Neuronal stem cell (in vitro differentiated cells): ENCODE data around the gene CDH11.

ENCODE experiments used
- DNase-seq: peaks from one replicate; pipeline ENCODE4 v3.0.0-alpha.2; 2013; ENCODE audit warnings: low spot score
- H2AFZ ChIP-seq: one replicate; pipeline ENCODE4 v1.6.1; 2013; ENCODE audit warnings: mild to moderate bottlenecking, low read length, inconsistent platforms
- H2AK5ac ChIP-seq: 2 replicates; pipeline ENCODE4 v1.6.1; 2013; ENCODE audit warnings: low read depth, mild to moderate bottlenecking, inconsistent platforms, low read length, moderate library complexity, mixed read lengths
- H2BK120ac ChIP-seq: 2 replicates; pipeline ENCODE4 v1.6.1; 2013; ENCODE audit warnings: low read depth, mild to moderate bottlenecking, inconsistent platforms, low read length, moderate library complexity, mixed read lengths
- H2BK12ac ChIP-seq: one replicate; pipeline ENCODE4 v1.6.1; 2013; ENCODE audit warnings: low read length, inconsistent platforms
- H2BK15ac ChIP-seq: 2 replicates; pipeline ENCODE4 v1.6.1; 2013; ENCODE audit warnings: mild to moderate bottlenecking, low read length, inconsistent platforms, mixed read lengths
- H2BK5ac ChIP-seq: one replicate; pipeline ENCODE4 v1.6.1; 2013; ENCODE audit warnings: inconsistent platforms, mild to moderate bottlenecking, low read length, moderate library complexity
- H3K14ac ChIP-seq: one replicate; pipeline ENCODE4 v1.6.1; 2013; ENCODE audit warnings: low read length, inconsistent platforms
- H3K18ac ChIP-seq: 2 replicates; pipeline ENCODE4 v1.6.1; 2013; ENCODE audit warnings: low read length, inconsistent platforms
- H3K23ac ChIP-seq: 2 replicates; pipeline ENCODE4 v1.6.1; 2013; ENCODE audit warnings: low read depth, mild to moderate bottlenecking, mixed read lengths, low read length, inconsistent platforms; ENCODE audit not compliant: poor library complexity
- H3K27ac ChIP-seq: replicated peaks from 3 replicates; pipeline ENCODE4 v1.5.1; 2013; ENCODE audit warnings: low read length, inconsistent platforms
- H3K27me3 ChIP-seq, 3 experiments: 2 replicates each; pipeline ENCODE4 v1.6.1; 2013; ENCODE audit warnings: low read length in 3 of 3, mild to moderate bottlenecking in 2 of 3, inconsistent platforms in 1 of 3, low read depth in 1 of 3, mixed read lengths in 1 of 3, moderate library complexity in 1 of 3; ENCODE audit not compliant: control insufficient read depth in 3 of 3, insufficient read depth in 3 of 3
- H3K36me3 ChIP-seq, 2 donors: replicated peaks in 1 of 2; 2 replicates each; pipeline ENCODE4 v1.6.1; 2013; ENCODE audit warnings: low read length in 2 of 2; ENCODE audit not compliant: control insufficient read depth in 2 of 2, insufficient read depth in 2 of 2
- H3K4ac ChIP-seq: 2 replicates; pipeline ENCODE4 v1.6.1; 2013; ENCODE audit warnings: inconsistent platforms, mild to moderate bottlenecking, low read length, moderate library complexity
- H3K4me1 ChIP-seq, 2 donors: 1 replicate in 1 of 2; 2 replicates in 1 of 2; pipeline ENCODE4 v1.6.1; 2013; ENCODE audit warnings: low read length in 2 of 2, low read depth in 1 of 2; ENCODE audit not compliant: control insufficient read depth in 2 of 2, insufficient read depth in 1 of 2
- H3K4me2 ChIP-seq: one replicate; pipeline ENCODE4 v1.6.1; 2013; ENCODE audit warnings: mild to moderate bottlenecking, low read length, inconsistent platforms; ENCODE audit not compliant: insufficient read depth, poor library complexity, severe bottlenecking
- H3K4me3 ChIP-seq, 2 donors: 2 replicates each; pipeline ENCODE4 v1.5.1; 2013; ENCODE audit warnings: low read length in 2 of 2, mild to moderate bottlenecking in 2 of 2, inconsistent platforms in 1 of 2, moderate library complexity in 1 of 2
- H3K79me1 ChIP-seq: one replicate; pipeline ENCODE4 v1.6.1; 2013; ENCODE audit warnings: low read depth, mild to moderate bottlenecking, inconsistent platforms, low read length, moderate library complexity
- H3K9ac ChIP-seq: one replicate; pipeline ENCODE4 v1.6.1; 2013; ENCODE audit warnings: mild to moderate bottlenecking, low read depth, low read length, inconsistent platforms; ENCODE audit not compliant: poor library complexity
- H3K9me3 ChIP-seq, 2 donors: replicated peaks in 1 of 2; 2 replicates each; pipeline versions ENCODE3 to v1.6.1; 2013; ENCODE audit warnings: low read length in 2 of 2, mild to moderate bottlenecking in 2 of 2, inconsistent platforms in 1 of 2, low read depth in 1 of 2, mixed read lengths in 1 of 2, moderate library complexity in 1 of 2; ENCODE audit not compliant: control insufficient read depth in 2 of 2, insufficient read depth in 1 of 2
- H4K8ac ChIP-seq: one replicate; pipeline ENCODE4 v1.6.1; 2013; ENCODE audit warnings: low read depth, mild to moderate bottlenecking, inconsistent platforms, low read length, moderate library complexity
- H4K91ac ChIP-seq: one replicate; pipeline ENCODE4 v1.6.1; 2013; ENCODE audit warnings: low read length, low read depth, mild to moderate bottlenecking, inconsistent platforms; ENCODE audit not compliant: poor library complexity
- WGBS, 2 donors: extraction: QIAGEN DNeasy Blood & Tissue Kit; methylation state at CpG; one replicate each; pipeline ENCODE4 v1.1.7; 2013; ENCODE audit warnings: missing lambda C conversion rate in 2 of 2, mixed read lengths in 1 of 2; ENCODE audit not compliant: insufficient read length in 2 of 2, insufficient replicate concordance in 1 of 2; ENCODE audit errors: extremely low coverage in 2 of 2; 5-methylcytosine and 5-hydroxymethylcytosine counted together

Gene CDH11

DNA sequence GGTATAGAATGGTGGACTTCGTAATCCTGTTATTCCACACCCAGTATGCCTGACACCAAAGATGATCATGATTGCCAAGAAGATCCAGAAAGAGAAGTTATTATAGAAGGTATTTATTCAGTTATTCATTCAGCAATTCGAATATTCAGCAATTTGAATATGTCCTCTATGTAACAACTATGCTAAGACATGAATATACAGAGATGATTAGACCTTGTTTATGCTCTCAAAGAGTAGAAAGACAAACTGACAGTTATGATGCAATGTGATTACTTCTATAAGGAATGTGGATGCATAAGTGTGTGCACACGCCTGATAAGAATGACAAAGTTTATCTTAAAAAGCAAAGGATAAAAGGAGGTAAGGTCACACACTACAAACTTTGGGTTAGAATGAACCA is 218.1 kb downstream of the CDH11 start:
- Histone ChIP-seq H3K79me1 (no peaks in the 10 kb centered on the region), H2BK15ac (no peak overlapping the region), H3K9me3 (no peaks in the 10 kb centered on the region), H3K4me1 (no peaks in the 10 kb centered on the region), H3K4me3 (no peak overlapping the region), H3K18ac (no peak overlapping the region), H3K27me3 (no peaks in the 10 kb centered on the region), H4K91ac (no peak overlapping the region), H2AFZ (no peak overlapping the region), H3K14ac (no peak overlapping the region), H2BK12ac (no peak overlapping the region), H3K27ac (no peak overlapping the region), H3K36me3 (no peaks in the 10 kb centered on the region), H2BK120ac (no peak overlapping the region), H3K4me2 (no peak overlapping the region), H3K9ac (no peak overlapping the region), H3K23ac (no peak overlapping the region), H4K8ac (no peak overlapping the region), H3K4ac (no peak overlapping the region), H2AK5ac (no peak overlapping the region), H2BK5ac (no peak overlapping the region)
- no peak for DNase-seq
- WGBS, 2 donors = no CpG with 5 or more reads among the region's 3 CpGs

DNA sequence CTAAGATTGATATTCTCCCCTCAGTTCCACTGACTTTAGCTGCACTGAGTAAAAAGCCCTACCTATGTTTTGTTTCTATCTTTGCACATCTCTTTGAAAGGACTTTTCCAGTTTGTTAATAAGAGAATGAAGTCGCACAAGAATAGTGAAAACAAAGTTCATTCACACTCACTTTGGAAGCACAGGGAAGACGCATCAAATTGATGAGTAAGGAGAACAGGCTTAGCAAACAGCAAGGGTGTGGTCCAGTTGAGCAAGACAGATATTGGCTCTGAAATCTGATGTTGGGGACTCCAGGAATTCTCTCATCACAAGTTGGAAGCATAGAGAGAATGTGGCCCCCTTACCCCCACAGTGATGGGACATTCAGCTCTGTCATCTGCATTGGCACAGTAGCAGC is 221.3 kb downstream of the CDH11 start:
- no peak overlapping the region for H2BK12ac ChIP-seq
- H3K4me3 ChIP-seq = no peak overlapping the region
- no peak overlapping the region for H3K14ac ChIP-seq
- no peaks in the 10 kb centered on the region for H3K9me3 ChIP-seq
- no peak overlapping the region for H3K4ac ChIP-seq
- H3K9ac ChIP-seq = no peak overlapping the region
- no peak overlapping the region for H3K18ac ChIP-seq
- H3K23ac ChIP-seq = no peak overlapping the region
- WGBS, 2 donors = no CpG with 5 or more reads among the region's 2 CpGs
- H2BK120ac ChIP-seq = no peak overlapping the region
- H4K8ac ChIP-seq = no peak overlapping the region
- H3K36me3 ChIP-seq = no peaks in the 10 kb centered on the region
- no peak overlapping the region for H2AK5ac ChIP-seq
- H3K4me2 ChIP-seq = no peak overlapping the region
- no peak overlapping the region for H2BK15ac ChIP-seq
- no peak overlapping the region for H2AFZ ChIP-seq
- no peak overlapping the region for H3K27ac ChIP-seq
- H3K4me1 ChIP-seq = peaks cover 0 to 2% of the 10 kb centered on the region in 2 donors
- no peak overlapping the region for H4K91ac ChIP-seq
- DNase-seq = no peak
- no peaks in the 10 kb centered on the region for H3K79me1 ChIP-seq
- no peak overlapping the region for H2BK5ac ChIP-seq
- H3K27me3 ChIP-seq = no peaks in the 10 kb centered on the region

DNA sequence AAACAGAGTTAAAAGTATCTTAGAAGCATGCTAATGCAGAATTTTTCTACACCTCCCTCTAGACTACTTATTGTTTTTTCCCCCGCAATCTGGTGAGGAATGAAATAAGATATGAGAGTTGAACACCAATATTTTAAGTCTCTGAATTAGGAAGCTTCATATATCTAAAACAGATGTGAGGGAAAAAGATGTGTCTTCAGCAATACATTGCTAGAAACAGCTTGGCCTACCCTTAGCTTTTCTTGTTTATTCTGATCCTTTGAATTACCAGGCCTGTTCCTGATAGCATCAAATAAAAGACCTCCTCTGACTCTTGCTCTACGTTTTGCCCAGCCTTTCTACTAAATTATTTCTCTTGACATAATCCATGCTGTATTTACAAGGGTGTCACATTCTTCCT is 221.8 kb downstream of the CDH11 start:
- Histone ChIP-seq H4K8ac (no peak overlapping the region), H3K14ac (no peak overlapping the region), H4K91ac (no peak overlapping the region), H3K4me2 (no peak overlapping the region), H3K4me1 (peaks cover 0 to 2% of the 10 kb centered on the region in 2 donors), H2AK5ac (no peak overlapping the region), H3K36me3 (no peaks in the 10 kb centered on the region), H3K9ac (no peak overlapping the region), H2BK5ac (no peak overlapping the region), H3K23ac (no peak overlapping the region), H3K9me3 (no peaks in the 10 kb centered on the region), H2AFZ (no peak overlapping the region), H3K79me1 (no peaks in the 10 kb centered on the region), H2BK12ac (no peak overlapping the region), H3K4ac (no peak overlapping the region), H2BK15ac (no peak overlapping the region), H3K27me3 (no peaks in the 10 kb centered on the region), H3K27ac (no peak overlapping the region), H2BK120ac (no peak overlapping the region), H3K18ac (no peak overlapping the region), H3K4me3 (no peak overlapping the region)
- WGBS, 2 donors = no CpG with 5 or more reads among the region's 2 CpGs
- no peak for DNase-seq

DNA sequence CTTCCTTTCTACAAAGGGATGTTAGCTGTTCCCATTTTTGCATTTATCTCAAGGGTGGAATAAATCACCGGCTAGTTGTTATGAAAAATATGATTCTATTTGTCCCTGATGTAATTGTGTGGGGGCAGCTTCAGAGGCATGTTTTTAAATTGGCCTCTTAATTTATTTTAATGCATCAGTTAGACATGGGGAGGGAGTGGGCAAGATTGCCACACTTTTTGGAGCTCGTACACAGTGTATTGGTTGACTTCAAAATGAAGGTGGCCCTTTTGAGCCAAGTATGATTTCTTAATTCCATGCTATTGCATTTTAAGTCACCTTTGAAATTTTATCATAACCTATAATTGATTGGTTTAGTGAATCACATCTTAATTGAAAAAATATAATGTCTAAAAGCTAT is 223.7 kb downstream of the CDH11 start:
- Histone ChIP-seq H4K91ac (no peak overlapping the region), H2BK12ac (no peak overlapping the region), H3K4me3 (no peak overlapping the region), H3K27me3 (no peaks in the 10 kb centered on the region), H3K4me1 (peaks cover 0 to 2% of the 10 kb centered on the region in 2 donors), H4K8ac (no peak overlapping the region), H3K79me1 (no peaks in the 10 kb centered on the region), H3K9ac (no peak overlapping the region), H2AK5ac (no peak overlapping the region), H3K9me3 (no peaks in the 10 kb centered on the region), H2BK120ac (no peak overlapping the region), H2AFZ (no peak overlapping the region), H2BK5ac (no peak overlapping the region), H3K14ac (no peak overlapping the region), H3K27ac (no peak overlapping the region), H3K4me2 (no peak overlapping the region), H3K36me3 (no peaks in the 10 kb centered on the region), H3K4ac (no peak overlapping the region), H2BK15ac (no peak overlapping the region), H3K18ac (no peak overlapping the region), H3K23ac (no peak overlapping the region)
- WGBS, 2 donors = no CpG with 5 or more reads among the region's 2 CpGs
- DNase-seq = no peak
